DOHH2 (cell line): ENCODE measurements around the gene SPTBN1.

Source experiments
- H3F3A ChIP-seq: fragments of 200-600 bp; sonication (generic), shearing (Covaris generic); 2 replicates; pipeline ENCODE4 v1.6.0; 2016; ENCODE audit warnings: antibody characterized with exemption, mild to moderate bottlenecking; ENCODE audit not compliant: control insufficient read depth, insufficient read depth
- H3K27ac ChIP-seq: fragments of 200-600 bp; sonication (generic); 2 replicates; pipeline ENCODE4 v1.5.1; 2014; ENCODE audit warnings: low read depth, mild to moderate bottlenecking, low read length, moderate library complexity
- H3K27me3 ChIP-seq: fragments of 200-600 bp; sonication (generic); 2 replicates; pipeline ENCODE4 v1.6.1; 2014; ENCODE audit warnings: mild to moderate bottlenecking, low read length, mixed read lengths; ENCODE audit not compliant: control insufficient read depth
- H3K36me3 ChIP-seq: fragments of 200-600 bp; sonication (generic); 2 replicates; pipeline ENCODE4 v1.6.1; 2014; ENCODE audit warnings: mild to moderate bottlenecking, low read length, moderate library complexity, mixed read lengths; ENCODE audit not compliant: control insufficient read depth
- H3K4me1 ChIP-seq: fragments of 200-600 bp; sonication (generic); 2 replicates; pipeline ENCODE4 v1.6.1; 2014; ENCODE audit warnings: mild to moderate bottlenecking, low read length, mixed read lengths; ENCODE audit not compliant: control insufficient read depth
- H3K4me2 ChIP-seq: fragments of 200-600 bp; sonication (generic); 2 replicates; pipeline ENCODE4 v1.6.0; 2014; ENCODE audit warnings: mild to moderate bottlenecking, low read length, moderate library complexity
- H3K4me3 ChIP-seq: fragments of 200-600 bp; sonication (generic); 2 replicates; pipeline ENCODE4 v1.5.1; 2014; ENCODE audit warnings: mild to moderate bottlenecking, low read length, mixed read lengths
- H3K79me2 ChIP-seq: fragments of 200-600 bp; sonication (generic); 2 replicates; pipeline ENCODE4 v1.6.1; 2014; ENCODE audit warnings: mild to moderate bottlenecking, low read length, mixed read lengths; ENCODE audit not compliant: control insufficient read depth
- H3K9me2 ChIP-seq: fragments of 200-600 bp; sonication (generic); replicated peaks from 2 replicates; pipeline ENCODE4 v1.6.1; 2014; ENCODE audit warnings: mild to moderate bottlenecking, low read length, mixed read lengths; ENCODE audit not compliant: control insufficient read depth
- H3K9me3 ChIP-seq: fragments of 200-600 bp; sonication (generic); 2 replicates; pipeline ENCODE4 v1.6.1; 2014; ENCODE audit warnings: antibody characterized with exemption, low read length, mixed read lengths; ENCODE audit not compliant: control insufficient read depth, insufficient read depth
- H4K20me1 ChIP-seq: fragments of 200-600 bp; sonication (generic); 2 replicates; pipeline ENCODE4 v1.6.0; 2014; ENCODE audit warnings: low read depth, mild to moderate bottlenecking, antibody characterized with exemption, low read length, moderate library complexity; ENCODE audit not compliant: control insufficient read depth, insufficient read depth
- EZH2phosphoT487 ChIP-seq: fragments of 200-600 bp; sonication (generic); IDR thresholded peaks from 2 replicates; pipeline ENCODE4 v1.6.1; 2017; ENCODE audit warnings: borderline replicate concordance, mild to moderate bottlenecking, antibody characterized with exemption, low read length, moderate library complexity, mixed read lengths
- TF ChIP-seq, protein P1 (sequence below): fragments of 200-600 bp; sonication (generic); IDR thresholded peaks from one replicate; pipeline ENCODE4 v1.5.1; 2014; ENCODE audit warnings: antibody characterized with exemption, mild to moderate bottlenecking, low read depth, low read length; ENCODE audit not compliant: poor library complexity, severe bottlenecking

The SPTBN1 gene

DNA sequence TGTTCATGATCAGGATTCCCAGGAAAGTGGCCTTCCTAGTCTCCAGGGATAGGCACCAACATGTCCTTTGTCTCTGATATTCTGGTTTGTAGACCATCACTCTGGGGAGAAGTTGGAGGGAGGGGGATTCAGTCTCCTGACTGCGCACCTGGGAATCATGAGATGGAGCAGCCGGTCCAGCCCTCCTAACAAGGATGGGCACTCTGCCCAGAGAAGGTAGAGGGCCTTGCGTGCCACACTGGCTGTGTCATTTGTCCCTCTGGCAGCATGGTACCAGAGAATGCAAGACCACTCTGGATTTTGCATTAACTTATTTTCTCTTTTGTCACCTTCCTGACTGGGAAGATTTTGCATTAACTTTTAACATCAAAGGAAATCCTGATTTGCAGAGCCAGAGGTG lies 192.1 kb downstream of the SPTBN1 start:
- H3K79me2 ChIP-seq: no peaks in the 10 kb centered on the region
- peaks cover 2% of the 10 kb centered on the region; the same call in 1 of the 2 replicates for H3K36me3 ChIP-seq
- H3K4me3 ChIP-seq: no peak overlapping the region
- TF ChIP-seq, protein P1, sequence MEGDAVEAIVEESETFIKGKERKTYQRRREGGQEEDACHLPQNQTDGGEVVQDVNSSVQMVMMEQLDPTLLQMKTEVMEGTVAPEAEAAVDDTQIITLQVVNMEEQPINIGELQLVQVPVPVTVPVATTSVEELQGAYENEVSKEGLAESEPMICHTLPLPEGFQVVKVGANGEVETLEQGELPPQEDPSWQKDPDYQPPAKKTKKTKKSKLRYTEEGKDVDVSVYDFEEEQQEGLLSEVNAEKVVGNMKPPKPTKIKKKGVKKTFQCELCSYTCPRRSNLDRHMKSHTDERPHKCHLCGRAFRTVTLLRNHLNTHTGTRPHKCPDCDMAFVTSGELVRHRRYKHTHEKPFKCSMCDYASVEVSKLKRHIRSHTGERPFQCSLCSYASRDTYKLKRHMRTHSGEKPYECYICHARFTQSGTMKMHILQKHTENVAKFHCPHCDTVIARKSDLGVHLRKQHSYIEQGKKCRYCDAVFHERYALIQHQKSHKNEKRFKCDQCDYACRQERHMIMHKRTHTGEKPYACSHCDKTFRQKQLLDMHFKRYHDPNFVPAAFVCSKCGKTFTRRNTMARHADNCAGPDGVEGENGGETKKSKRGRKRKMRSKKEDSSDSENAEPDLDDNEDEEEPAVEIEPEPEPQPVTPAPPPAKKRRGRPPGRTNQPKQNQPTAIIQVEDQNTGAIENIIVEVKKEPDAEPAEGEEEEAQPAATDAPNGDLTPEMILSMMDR: no peak
- TF ChIP-seq EZH2phosphoT487: no peak
- no peak overlapping the region for H3K4me2 ChIP-seq
- H3K9me2 ChIP-seq: no peaks in the 10 kb centered on the region
- no peaks in the 10 kb centered on the region for H4K20me1 ChIP-seq
- H3K4me1 ChIP-seq: no peaks in the 10 kb centered on the region
- H3K9me3 ChIP-seq: no peaks in the 10 kb centered on the region
- no peak overlapping the region for H3K27ac ChIP-seq
- H3F3A ChIP-seq: no peaks in the 10 kb centered on the region
- no peaks in the 10 kb centered on the region for H3K27me3 ChIP-seq

DNA sequence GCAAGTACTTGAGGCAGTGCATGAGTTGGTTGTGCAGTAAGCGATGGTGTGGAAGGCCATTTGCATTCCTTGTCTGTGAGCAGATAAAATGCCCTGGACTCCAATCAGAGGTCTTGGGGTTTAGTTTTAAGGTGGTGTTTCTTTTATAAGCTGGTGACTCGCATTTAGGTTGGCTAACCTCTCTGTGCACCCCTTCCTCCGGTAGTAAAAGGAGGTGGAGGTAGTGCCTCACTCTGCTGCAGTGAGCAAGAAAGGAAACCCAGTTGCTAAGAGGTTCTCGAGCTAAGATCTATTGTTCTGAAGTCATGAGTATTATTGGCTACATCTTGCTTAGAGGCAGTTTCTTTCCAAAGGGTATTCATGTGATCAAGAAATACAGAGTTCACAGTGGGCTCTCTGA lies 193.1 kb downstream of the SPTBN1 start:
- no peaks in the 10 kb centered on the region for H3K79me2 ChIP-seq
- no peaks in the 10 kb centered on the region for H3F3A ChIP-seq
- H3K9me2 ChIP-seq: no peaks in the 10 kb centered on the region
- no peaks in the 10 kb centered on the region for H3K4me1 ChIP-seq
- no peak overlapping the region for H3K4me2 ChIP-seq
- no peaks in the 10 kb centered on the region for H4K20me1 ChIP-seq
- H3K27ac ChIP-seq: no peak overlapping the region
- no peaks in the 10 kb centered on the region for H3K27me3 ChIP-seq
- H3K4me3 ChIP-seq: no peak overlapping the region
- H3K9me3 ChIP-seq: no peaks in the 10 kb centered on the region
- no peak for TF ChIP-seq EZH2phosphoT487
- TF ChIP-seq, protein P1: no peak
- peaks cover 2% of the 10 kb centered on the region; the same call in 1 of the 2 replicates for H3K36me3 ChIP-seq

DNA sequence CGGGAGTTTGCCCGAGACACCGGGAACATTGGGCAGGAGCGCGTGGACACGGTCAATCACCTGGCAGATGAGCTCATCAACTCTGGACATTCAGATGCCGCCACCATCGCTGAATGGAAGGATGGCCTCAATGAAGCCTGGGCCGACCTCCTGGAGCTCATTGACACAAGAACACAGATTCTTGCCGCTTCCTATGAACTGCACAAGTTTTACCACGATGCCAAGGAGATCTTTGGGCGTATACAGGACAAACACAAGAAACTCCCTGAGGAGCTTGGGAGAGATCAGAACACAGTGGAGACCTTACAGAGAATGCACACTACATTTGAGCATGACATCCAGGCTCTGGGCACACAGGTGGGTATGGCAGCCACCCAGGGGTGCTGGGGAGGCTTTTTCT lies 193.5 kb downstream of the SPTBN1 start:
- Histone ChIP-seq H3K9me3 (no peaks in the 10 kb centered on the region), H3K27me3 (no peaks in the 10 kb centered on the region), H3K79me2 (no peaks in the 10 kb centered on the region), H3K9me2 (no peaks in the 10 kb centered on the region), H3K4me1 (no peaks in the 10 kb centered on the region), H4K20me1 (no peaks in the 10 kb centered on the region), H3K4me2 (no peak overlapping the region), H3K27ac (no peak overlapping the region), H3F3A (no peaks in the 10 kb centered on the region), H3K4me3 (no peak overlapping the region), H3K36me3 (no peaks in the 10 kb centered on the region)
- TF ChIP-seq EZH2phosphoT487: no peak
- TF ChIP-seq, protein P1: no peak

DNA sequence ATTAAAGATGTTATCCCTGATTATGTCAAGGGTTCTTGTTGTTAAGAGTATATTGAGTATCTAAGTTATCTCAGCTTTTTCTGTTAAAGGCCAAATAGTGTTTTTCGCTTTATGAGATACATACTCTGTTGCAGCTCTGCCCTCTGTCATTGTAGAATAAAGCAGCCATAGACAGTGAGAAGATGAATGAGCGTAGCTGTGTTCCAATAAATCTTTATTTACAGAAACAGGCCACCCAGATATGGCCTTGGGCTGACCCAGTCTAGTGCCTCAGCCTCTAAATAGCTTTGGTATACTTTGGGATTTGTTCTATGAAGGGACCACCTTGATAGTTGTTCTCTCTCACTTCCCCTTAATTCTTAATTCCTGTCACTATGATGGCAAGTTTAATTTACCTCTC lies 194.5 kb downstream of the SPTBN1 start:
- Histone ChIP-seq H3K27me3 (no peaks in the 10 kb centered on the region), H3K79me2 (no peaks in the 10 kb centered on the region), H3K9me2 (no peaks in the 10 kb centered on the region), H3K4me2 (no peak overlapping the region), H3K4me3 (no peak overlapping the region), H3K27ac (no peak overlapping the region), H3K4me1 (no peaks in the 10 kb centered on the region), H4K20me1 (no peaks in the 10 kb centered on the region), H3F3A (no peaks in the 10 kb centered on the region), H3K36me3 (no peaks in the 10 kb centered on the region), H3K9me3 (no peaks in the 10 kb centered on the region)
- TF ChIP-seq EZH2phosphoT487: no peak
- TF ChIP-seq, protein P1: no peak
